ENCODE results near the gene SLC12A4.

Gene SLC12A4

GRCh38 chr16:67914758-67915495 lies 53.5 kb downstream of the SLC12A4 start:
- TF ChIP-seq CTCF (IDR thresholded peaks at IDR 0.05; ENCODE audit: extremely low read depth, missing control alignments), result no peak
- DNase-seq (ENCODE audit: low spot score), result no peak

GRCh38 chr16:67910158-67910557 lies 58.3 kb downstream of the SLC12A4 start:
- no peak for DNase-seq (ENCODE audit: low spot score)
- TF ChIP-seq CTCF (IDR thresholded peaks at IDR 0.05; ENCODE audit: extremely low read depth, missing control alignments), result no peak

- no peak for DNase-seq (ENCODE audit: low spot score)
- TF ChIP-seq CTCF (IDR thresholded peaks at IDR 0.05; ENCODE audit: extremely low read depth, missing control alignments), result no peak
Measured at GRCh38 chr16:67909056-67909742, 59.2 kb downstream of the SLC12A4 start.

GRCh38 chr16:67907397-67908180 lies 60.8 kb downstream of the SLC12A4 start:
- TF ChIP-seq CTCF (IDR thresholded peaks at IDR 0.05; ENCODE audit: extremely low read depth, missing control alignments), result no peak
- no peak for DNase-seq (ENCODE audit: low spot score)

GRCh38 chr16:67902831-67903230 lies 65.6 kb downstream of the SLC12A4 start:
- no peak for DNase-seq (ENCODE audit: low spot score)
- TF ChIP-seq CTCF (IDR thresholded peaks at IDR 0.05; ENCODE audit: extremely low read depth, missing control alignments), result no peak

GRCh38 chr16:67901734-67902133 lies 66.7 kb downstream of the SLC12A4 start:
- no peak for DNase-seq (ENCODE audit: low spot score)
- TF ChIP-seq CTCF (IDR thresholded peaks at IDR 0.05; ENCODE audit: extremely low read depth, missing control alignments), result no peak

- DNase-seq (ENCODE audit: low spot score), result no peak
- TF ChIP-seq CTCF (IDR thresholded peaks at IDR 0.05; ENCODE audit: extremely low read depth, missing control alignments), result no peak
Measured at GRCh38 chr16:67897231-67897630, 71.2 kb downstream of the SLC12A4 start.

All from GM20000 (cell line).